OCI-LY3 (cell line): ENCODE data around the gene OPRL1.
"Not testable (repeated sequence)": the region's sequence is repeated elsewhere in the genome, so short reads cannot be mapped to it uniquely, and the experiment has no call there.

Source experiments
- H2AFZ ChIP-seq: fragments of 200-600, 300-600 bp; shearing (Covaris generic); 2 replicates; pipeline ENCODE4 v1.6.0; 2014; ENCODE audit warnings: antibody characterized with exemption, low read depth, low read length
- H3K27ac ChIP-seq: fragments of 200-600, 300-600 bp; sonication (generic); 2 replicates; pipeline ENCODE4 v1.5.1; 2014; ENCODE audit warnings: mild to moderate bottlenecking, low read length, moderate library complexity, mixed read lengths
- H3K27me3 ChIP-seq: fragments of 200-600, 300-600 bp; sonication (generic); 2 replicates; pipeline ENCODE4 v1.6.1; 2014; ENCODE audit warnings: low read depth, low read length, mixed read lengths
- H3K36me3 ChIP-seq: fragments of 200-600, 300-600 bp; sonication (generic); replicated peaks from 2 replicates; pipeline ENCODE3; 2014; ENCODE audit warnings: low read depth, low read length, mixed read lengths
- H3K4me1 ChIP-seq: fragments of 300-600, 200-600 bp; sonication (generic); 2 replicates; pipeline ENCODE4 v1.6.1; 2014; ENCODE audit warnings: low read length, mixed read lengths
- H3K4me2 ChIP-seq: fragments of 200-600, 300-600 bp; sonication (generic); 2 replicates; pipeline ENCODE4 v1.6.1; 2014; ENCODE audit warnings: low read length, mixed read lengths
- H3K4me3 ChIP-seq: fragments of 300-600, 200-600 bp; sonication (generic); 2 replicates; pipeline ENCODE4 v1.5.1; 2014; ENCODE audit warnings: antibody characterized with exemption, mild to moderate bottlenecking, low read length, moderate library complexity
- H3K79me2 ChIP-seq: fragments of 300-600, 200-600 bp; shearing (Covaris generic); 2 replicates; pipeline ENCODE4 v1.6.1; 2014; ENCODE audit warnings: mild to moderate bottlenecking, low read length, mixed read lengths
- H3K9ac ChIP-seq: fragments of 300-600, 200-600 bp; shearing (Covaris generic); 2 replicates; pipeline ENCODE4 v1.6.0; 2014; ENCODE audit warnings: mild to moderate bottlenecking, low read length, moderate library complexity
- H3K9me3 ChIP-seq: fragments of 200-600, 300-600 bp; shearing (Covaris generic); 2 replicates; pipeline ENCODE4 v1.6.1; 2014; ENCODE audit warnings: low read length, mixed read lengths; ENCODE audit not compliant: insufficient read depth
- H4K20me1 ChIP-seq: fragments of 200-600, 300-600 bp; sonication (generic); 2 replicates; pipeline ENCODE4 v1.6.1; 2016; ENCODE audit warnings: low read length, mixed read lengths; ENCODE audit not compliant: insufficient read depth
- CTCF ChIP-seq: fragments of 200-600, 300-600 bp; sonication (generic); IDR thresholded peaks from 2 replicates; pipeline ENCODE4 v1.5.1; 2014; ENCODE audit warnings: antibody characterized with exemption, low read length, low read depth
- EZH2phosphoT487 ChIP-seq: fragments of 200-600 bp; shearing (Covaris generic); IDR thresholded peaks from 2 replicates; pipeline ENCODE4 v1.6.1; 2018; ENCODE audit warnings: antibody characterized with exemption, mixed run types, low read depth

Gene OPRL1

GRCh38 chr20:64121586-64121985 is 41.7 kb downstream of the OPRL1 start:
- peaks cover 23% of the 10 kb centered on the region for H3K27me3 ChIP-seq

GRCh38 chr20:64122927-64123326 is 43.0 kb downstream of the OPRL1 start:
- not testable (repeated sequence) for H3K36me3 ChIP-seq, H3K9me3 ChIP-seq, H3K4me2 ChIP-seq, H4K20me1 ChIP-seq, H3K4me1 ChIP-seq, H3K27ac ChIP-seq, H3K79me2 ChIP-seq, H3K9ac ChIP-seq, H3K4me3 ChIP-seq, H2AFZ ChIP-seq
- H3K27me3 ChIP-seq, result peaks cover 25% of the 10 kb centered on the region

More at GRCh38 chr20:64121586-64121985, 41.7 kb downstream of the OPRL1 start:
- no peak overlapping the region for H3K4me3 ChIP-seq
- H2AFZ ChIP-seq, result no peak overlapping the region
- no peak for TF ChIP-seq CTCF
- no peak for TF ChIP-seq EZH2phosphoT487
- no peaks in the 10 kb centered on the region for H4K20me1 ChIP-seq
- no peak overlapping the region for H3K9ac ChIP-seq
- H3K9me3 ChIP-seq, result no peaks in the 10 kb centered on the region
- H3K4me1 ChIP-seq, result peaks cover 5% of the 10 kb centered on the region
- no peak overlapping the region for H3K4me2 ChIP-seq
- no peak overlapping the region for H3K27ac ChIP-seq
- no peaks in the 10 kb centered on the region for H3K79me2 ChIP-seq
- no peaks in the 10 kb centered on the region for H3K36me3 ChIP-seq

GRCh38 chr20:64123517-64123916 is 43.6 kb downstream of the OPRL1 start:
- H3K27me3 ChIP-seq, result peaks cover 30% of the 10 kb centered on the region
- not testable (repeated sequence) for H3K79me2 ChIP-seq, H3K4me1 ChIP-seq, H3K9ac ChIP-seq, H3K9me3 ChIP-seq, H3K4me3 ChIP-seq, H3K4me2 ChIP-seq, H4K20me1 ChIP-seq, H2AFZ ChIP-seq, H3K36me3 ChIP-seq, H3K27ac ChIP-seq

- H3K9ac ChIP-seq, result no peak overlapping the region
These were observed 49.4 kb downstream of the OPRL1 start for GRCh38 chr20:64129146-64129782.

GRCh38 chr20:64130271-64130670 is 50.4 kb downstream of the OPRL1 start:
- Histone ChIP-seq H3K27ac (no peak overlapping the region), H3K79me2 (no peaks in the 10 kb centered on the region), H3K36me3 (no peaks in the 10 kb centered on the region), H3K27me3 (peaks cover 18% of the 10 kb centered on the region), H3K4me1 (no peaks in the 10 kb centered on the region), H2AFZ (no peak overlapping the region), H3K4me2 (no peak overlapping the region), H4K20me1 (no peaks in the 10 kb centered on the region), H3K4me3 (no peak overlapping the region), H3K9me3 (no peaks in the 10 kb centered on the region), H3K9ac (no peak overlapping the region)
- no peak for TF ChIP-seq EZH2phosphoT487
- no peak for TF ChIP-seq CTCF

More at GRCh38 chr20:64129146-64129782, 49.4 kb downstream of the OPRL1 start:
- Histone ChIP-seq H3K36me3 (no peaks in the 10 kb centered on the region), H3K9me3 (no peaks in the 10 kb centered on the region), H3K4me3 (no peak overlapping the region), H3K79me2 (no peaks in the 10 kb centered on the region), H3K4me1 (no peaks in the 10 kb centered on the region), H3K4me2 (no peak overlapping the region), H3K27me3 (peaks cover 19% of the 10 kb centered on the region), H3K27ac (no peak overlapping the region), H2AFZ (no peak overlapping the region), H4K20me1 (no peaks in the 10 kb centered on the region)
- TF ChIP-seq CTCF, result no peak
- no peak for TF ChIP-seq EZH2phosphoT487
